Heart left ventricle (tissue), 13 donors: Measurements from ENCODE around the gene ULK4.

Experiments
- POLR2A ChIP-seq, 2 donors: fragments of 450-650 bp; IDR thresholded peaks; one replicate each; pipeline ENCODE4 v1.6.1; 2017; ENCODE audit warnings: antibody characterized with exemption in 2 of 2, mild to moderate bottlenecking in 2 of 2, moderate library complexity in 2 of 2
- TF ChIP-seq, protein P1 (sequence below), 12 donors: fragments of 200-600 bp; sonication (generic) in 4 of 12; IDR thresholded peaks; one replicate each; pipeline versions ENCODE4 v1.5.0 to v1.8.0; 2018 to 2022; ENCODE audit warnings: antibody characterized with exemption in 12 of 12, mild to moderate bottlenecking in 5 of 12
- donor health status: ischemic (EF 13 %, LVEDD 7.1; RV severe dilation, severe dysfunction).
- donor health status: DM: no; HTN: yes; CAD: no.
- donor health status: DM: no; HTN: no; CAD: no.
- donor health status: ischemic (EF 25% LVEDD 6.9; RV normal size, moderate dysfunction).
- donor health status: ischemic (EF 25% LVEDD 5.7; RV mildly dilated, moderate dysfunction).
- donor health status: ischemic (EF 35%, LVEDD 5.7; RV mildly dilated, moderate dysfunction).
- donor health status: nonischemic (EF 11% LVEDD 7.7; RV severe dilation, severe dysfunction).
- donor health status: DM: yes; HTN: yes; CAD: no.
- donor health status: PGD.
- donor health status: ischemic (EF 29% LVEDD 5.4; RV normal size, mild dysfunction).
- donor health status: nonischemic (EF 23%, LVEDD 6.1; RV moderate dilation, normal function).

DNA sequence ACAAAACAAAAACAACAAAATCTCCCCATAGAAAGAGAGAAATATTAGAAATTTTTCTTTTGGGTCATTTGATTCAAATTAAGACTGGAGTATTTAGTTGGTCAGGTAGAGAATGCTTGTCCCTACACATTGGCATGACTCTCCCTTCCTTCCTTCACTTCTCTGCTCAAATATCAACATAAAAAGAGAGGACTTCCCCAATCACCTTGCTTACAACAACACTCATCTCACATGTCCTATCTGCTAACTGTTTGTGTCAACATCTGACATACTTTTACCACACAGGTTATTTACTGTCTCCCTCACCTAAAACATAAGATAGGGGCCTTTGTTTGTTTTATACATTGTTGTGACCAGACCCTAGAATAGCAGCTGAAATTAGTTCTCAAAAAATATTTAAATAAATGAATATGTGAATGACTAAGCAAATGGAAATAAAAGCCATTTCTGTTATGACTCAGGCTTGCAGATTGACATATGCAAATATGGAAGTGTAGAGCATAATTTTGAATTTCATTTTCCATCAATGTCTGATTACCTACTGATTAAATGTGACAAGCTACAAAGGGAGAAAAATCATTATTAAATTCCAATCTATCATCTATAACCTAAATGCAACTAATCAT is 457.8 kb downstream of the ULK4 start:
- TF ChIP-seq, protein P1, sequence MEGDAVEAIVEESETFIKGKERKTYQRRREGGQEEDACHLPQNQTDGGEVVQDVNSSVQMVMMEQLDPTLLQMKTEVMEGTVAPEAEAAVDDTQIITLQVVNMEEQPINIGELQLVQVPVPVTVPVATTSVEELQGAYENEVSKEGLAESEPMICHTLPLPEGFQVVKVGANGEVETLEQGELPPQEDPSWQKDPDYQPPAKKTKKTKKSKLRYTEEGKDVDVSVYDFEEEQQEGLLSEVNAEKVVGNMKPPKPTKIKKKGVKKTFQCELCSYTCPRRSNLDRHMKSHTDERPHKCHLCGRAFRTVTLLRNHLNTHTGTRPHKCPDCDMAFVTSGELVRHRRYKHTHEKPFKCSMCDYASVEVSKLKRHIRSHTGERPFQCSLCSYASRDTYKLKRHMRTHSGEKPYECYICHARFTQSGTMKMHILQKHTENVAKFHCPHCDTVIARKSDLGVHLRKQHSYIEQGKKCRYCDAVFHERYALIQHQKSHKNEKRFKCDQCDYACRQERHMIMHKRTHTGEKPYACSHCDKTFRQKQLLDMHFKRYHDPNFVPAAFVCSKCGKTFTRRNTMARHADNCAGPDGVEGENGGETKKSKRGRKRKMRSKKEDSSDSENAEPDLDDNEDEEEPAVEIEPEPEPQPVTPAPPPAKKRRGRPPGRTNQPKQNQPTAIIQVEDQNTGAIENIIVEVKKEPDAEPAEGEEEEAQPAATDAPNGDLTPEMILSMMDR (IDR thresholded peaks at IDR 0.05): no peak
- no peak for TF ChIP-seq POLR2A (IDR thresholded peaks at IDR 0.05)
